ENCODE results near the gene CDY1B.
"Not testable (repeated sequence)": the region's sequence is repeated elsewhere in the genome, so short reads cannot be mapped to it uniquely, and the experiment has no call there.

The CDY1B gene, protein sequence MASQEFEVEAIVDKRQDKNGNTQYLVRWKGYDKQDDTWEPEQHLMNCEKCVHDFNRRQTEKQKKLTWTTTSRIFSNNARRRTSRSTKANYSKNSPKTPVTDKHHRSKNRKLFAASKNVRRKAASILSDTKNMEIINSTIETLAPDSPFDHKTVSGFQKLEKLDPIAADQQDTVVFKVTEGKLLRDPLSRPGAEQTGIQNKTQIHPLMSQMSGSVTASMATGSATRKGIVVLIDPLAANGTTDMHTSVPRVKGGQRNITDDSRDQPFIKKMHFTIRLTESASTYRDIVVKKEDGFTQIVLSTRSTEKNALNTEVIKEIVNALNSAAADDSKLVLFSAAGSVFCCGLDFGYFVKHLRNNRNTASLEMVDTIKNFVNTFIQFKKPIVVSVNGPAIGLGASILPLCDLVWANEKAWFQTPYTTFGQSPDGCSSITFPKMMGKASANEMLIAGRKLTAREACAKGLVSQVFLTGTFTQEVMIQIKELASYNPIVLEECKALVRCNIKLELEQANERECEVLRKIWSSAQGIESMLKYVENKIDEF

DNA sequence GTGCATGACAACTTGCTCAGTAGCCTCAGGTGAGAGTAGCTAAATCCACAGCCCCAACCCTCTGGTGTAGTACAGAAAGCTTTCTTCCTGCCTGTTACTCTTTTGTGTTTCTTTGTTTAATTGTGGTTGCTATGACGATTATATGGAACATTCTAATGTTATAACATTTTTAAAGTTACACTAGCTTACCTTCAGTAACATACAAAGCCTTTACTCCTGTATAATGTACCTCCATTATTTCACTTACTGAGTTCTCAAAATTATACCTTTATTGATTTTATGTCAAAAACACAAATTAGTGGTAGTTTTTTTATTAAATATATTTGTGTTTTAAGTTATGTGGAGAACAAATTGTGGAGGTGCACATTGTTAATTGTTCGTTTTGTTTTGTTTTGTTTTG is at the start of gene CDY1B:
Gene CDY1B, minus strand, starts transcription at position 101 of the 400 bp plus-strand sequence. CDS start 331 bp downstream, outside the sequence.
- H3K27me3 ChIP-seq (ENCODE audit: low read depth, low read length); H3K4me3 ChIP-seq (ENCODE audit: low read depth in 1 of 2, low read length in 2 of 2); H3K27ac ChIP-seq (ENCODE audit: low read length); H3K9me3 ChIP-seq (ENCODE audit: control insufficient read depth in 1 of 2, low read length in 2 of 2); H3K36me3 ChIP-seq (ENCODE audit: control insufficient read depth in 1 of 2, insufficient read depth in 2 of 2, low read length in 2 of 2); H3K4me1 ChIP-seq (ENCODE audit: control insufficient read depth in 1 of 2, insufficient read depth in 2 of 2, low read length in 2 of 2): not testable (repeated sequence)

DNA sequence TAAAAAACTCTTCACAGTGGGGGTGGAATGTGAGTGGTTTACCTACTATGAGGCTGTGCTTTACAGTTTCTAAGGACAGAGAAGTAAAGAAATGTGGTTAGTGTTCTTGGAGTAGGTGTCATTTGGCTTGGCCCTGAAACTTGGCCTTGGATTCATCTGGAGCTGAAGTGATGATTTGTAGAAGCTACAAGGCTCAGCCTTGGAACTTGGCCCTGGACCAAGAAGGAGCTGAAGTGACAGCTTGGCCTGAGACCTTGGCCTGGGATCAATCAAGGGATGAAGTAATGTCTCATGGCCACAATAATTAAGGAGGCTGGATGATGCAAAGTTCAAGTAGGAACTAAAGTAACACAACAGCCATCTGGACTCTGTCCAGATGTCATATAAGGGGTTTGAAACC is 1.7 kb upstream of the CDY1B start:
- not testable (repeated sequence) for H3K4me3 ChIP-seq (ENCODE audit: low read depth in 1 of 2, low read length in 2 of 2)

DNA sequence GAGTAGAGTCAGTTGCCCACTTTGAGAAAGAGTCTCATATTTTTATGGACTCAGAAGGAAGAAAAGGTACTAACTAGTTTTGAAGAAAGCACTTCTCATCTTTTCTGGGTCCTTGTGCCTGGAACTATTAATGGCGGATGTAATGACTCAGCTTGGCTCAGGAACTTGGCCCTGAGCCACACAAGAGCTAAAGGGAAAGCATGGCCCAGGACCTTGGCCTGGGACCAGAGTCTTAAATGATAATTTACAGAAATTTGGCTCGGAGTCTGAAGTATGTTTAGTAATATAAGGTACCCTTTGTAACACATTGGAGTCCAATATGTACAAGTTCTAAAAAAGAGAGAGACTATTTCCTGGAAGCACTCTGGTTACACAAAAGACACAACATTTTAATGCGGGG is 4.6 kb downstream of the CDY1B start:
- H3K36me3 ChIP-seq (ENCODE audit: control insufficient read depth in 1 of 2, insufficient read depth in 2 of 2, low read length in 2 of 2); H3K27me3 ChIP-seq (ENCODE audit: low read depth, low read length); H3K9me3 ChIP-seq (ENCODE audit: control insufficient read depth in 1 of 2, low read length in 2 of 2); H3K4me3 ChIP-seq (ENCODE audit: low read depth in 1 of 2, low read length in 2 of 2); H3K4me1 ChIP-seq (ENCODE audit: control insufficient read depth in 1 of 2, insufficient read depth in 2 of 2, low read length in 2 of 2); H3K27ac ChIP-seq (ENCODE audit: low read length): not testable (repeated sequence)

More for the DNA sequence above, 1.7 kb upstream of the CDY1B start:
- H3K9me3 ChIP-seq (ENCODE audit: control insufficient read depth in 1 of 2, low read length in 2 of 2); H3K27me3 ChIP-seq (ENCODE audit: low read depth, low read length); H3K4me1 ChIP-seq (ENCODE audit: control insufficient read depth in 1 of 2, insufficient read depth in 2 of 2, low read length in 2 of 2); H3K36me3 ChIP-seq (ENCODE audit: control insufficient read depth in 1 of 2, insufficient read depth in 2 of 2, low read length in 2 of 2); H3K27ac ChIP-seq (ENCODE audit: low read length): not testable (repeated sequence)

DNA sequence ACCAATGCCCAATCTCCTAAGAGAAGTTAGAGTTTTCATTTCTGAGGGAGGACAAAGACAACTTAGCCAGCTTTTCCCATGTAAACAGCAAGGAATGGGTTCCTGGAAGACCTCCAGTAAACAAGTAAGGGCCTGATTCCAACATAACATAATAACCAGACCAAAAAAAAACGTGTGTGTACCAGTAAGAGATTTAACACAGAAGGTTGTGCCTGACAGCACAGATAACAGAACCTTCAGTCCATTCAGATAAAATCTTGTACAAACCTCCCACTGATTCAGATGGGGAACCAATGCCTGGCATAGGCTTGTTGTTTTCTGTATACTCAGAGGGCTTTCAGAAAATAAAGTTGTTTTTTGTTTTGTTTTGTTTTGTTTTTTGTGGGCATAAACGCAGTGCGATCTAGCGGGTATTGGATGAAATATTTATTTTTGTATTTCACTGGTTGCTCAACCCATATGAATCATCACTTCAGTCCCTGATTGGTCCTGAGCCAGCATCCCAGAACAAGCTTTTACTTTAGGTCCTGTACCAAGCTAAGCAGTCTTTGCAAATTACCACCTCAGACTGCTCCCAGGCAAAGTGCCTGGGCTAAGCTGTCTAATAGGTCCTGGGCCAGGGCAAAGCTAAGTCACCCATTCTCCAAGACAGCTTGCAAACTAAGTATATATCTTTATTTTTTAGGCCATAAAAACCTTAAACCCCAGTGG is 8.7 kb downstream of the CDY1B start:
- H3K4me3 ChIP-seq (ENCODE audit: low read depth in 1 of 2, low read length in 2 of 2); H3K9me3 ChIP-seq (ENCODE audit: control insufficient read depth in 1 of 2, low read length in 2 of 2); H3K4me1 ChIP-seq (ENCODE audit: control insufficient read depth in 1 of 2, insufficient read depth in 2 of 2, low read length in 2 of 2); H3K36me3 ChIP-seq (ENCODE audit: control insufficient read depth in 1 of 2, insufficient read depth in 2 of 2, low read length in 2 of 2); H3K27me3 ChIP-seq (ENCODE audit: low read depth, low read length); H3K27ac ChIP-seq (ENCODE audit: low read length): not testable (repeated sequence)

DNA sequence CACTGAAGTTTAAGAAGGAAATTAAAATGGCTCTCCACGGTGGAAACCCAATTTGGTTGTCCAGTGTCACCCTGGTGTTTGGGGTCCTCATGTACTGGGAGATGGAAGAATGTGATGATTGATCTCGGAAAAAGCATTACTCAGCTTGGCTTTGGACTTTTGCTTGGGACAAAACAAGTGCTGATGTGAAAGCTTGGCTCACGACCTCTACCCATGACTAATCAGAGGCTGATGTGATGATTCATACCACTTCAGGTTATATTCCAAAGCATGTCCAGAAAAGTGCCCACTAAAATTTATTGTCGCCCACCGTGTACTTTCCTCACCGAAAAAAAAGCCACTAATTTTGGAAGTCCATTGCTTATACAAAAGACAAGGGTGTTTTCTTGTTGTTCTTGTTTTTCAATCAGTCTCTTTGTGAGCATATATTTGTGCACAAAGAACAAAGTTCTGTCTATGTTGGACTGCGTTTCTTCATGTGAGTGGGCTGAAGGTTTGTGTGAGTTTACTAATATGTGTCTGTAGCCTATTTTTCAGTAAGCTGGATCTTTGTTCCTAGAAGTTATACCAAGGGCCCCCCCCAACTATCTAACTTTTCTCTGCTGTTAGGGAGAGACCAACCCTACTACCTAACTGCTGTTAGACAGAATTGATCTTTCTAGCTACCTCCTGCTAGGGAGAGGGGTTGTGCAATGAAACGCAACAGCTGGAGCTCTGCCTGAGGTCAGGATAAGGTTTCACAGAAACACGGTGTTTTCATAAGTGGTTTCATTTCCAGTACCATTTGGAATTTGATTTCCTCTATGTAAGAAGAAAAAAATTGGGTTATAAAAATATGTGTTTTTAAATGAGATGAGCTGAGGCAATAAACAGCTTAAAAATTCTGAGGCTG is 21.4 kb downstream of the CDY1B start:
- not testable (repeated sequence) for H3K36me3 ChIP-seq (ENCODE audit: control insufficient read depth in 1 of 2, insufficient read depth in 2 of 2, low read length in 2 of 2); H3K9me3 ChIP-seq (ENCODE audit: control insufficient read depth in 1 of 2, low read length in 2 of 2); H3K27ac ChIP-seq (ENCODE audit: low read length); H3K4me3 ChIP-seq (ENCODE audit: low read depth in 1 of 2, low read length in 2 of 2); H3K4me1 ChIP-seq (ENCODE audit: control insufficient read depth in 1 of 2, insufficient read depth in 2 of 2, low read length in 2 of 2); H3K27me3 ChIP-seq (ENCODE audit: low read depth, low read length)

All from muscle layer of duodenum (tissue), 2 donors.